K562 (cell line): ENCODE data around the gene DUSP23. TPM values are rescaled to one million over a fixed set of nuclear protein-coding genes. Genes with fewer than 3 reads are reported as not detected.
A peak's percentile ranks its signal among the peaks of the same experiment; 100 is the strongest.

Experiments used
- ATAC-seq: fragments of 200-7000 bp; cut with Tn5 transposase; 3 replicates; pipeline ENCODE4 v1.9.1; 2020; ENCODE audit warnings: moderate library complexity
- BruUV-seq: library from RNA; stranded (reverse); fragments of 400-500 nt; replicated peaks from 2 replicates; lab custom pipeline; 2021; lab: Mats Ljungman, UMichigan
- CTCF ChIA-PET: fragments of 300-600 bp; formaldehyde crosslinking; extraction: SDS; loops from one replicate; lab custom pipeline; 2021; ENCODE audit warnings: low intra/inter-chr PET ratio; lab: Yijun Ruan, JAX
- POLR2A ChIA-PET: fragments of 300-600, 350-650 bp; sonication (Branson Sonifier 250); formaldehyde crosslinking; extraction: SDS; loops from one replicate; lab custom pipeline; 2021; ENCODE audit warnings: antibody characterized with exemption, inconsistent platforms; lab: Yijun Ruan, JAX
- DNase-seq, 4 experiments: peaks; one replicate each; pipeline versions ENCODE4 v3.0.0 to v3.0.0-alpha.2; 2011 to 2018; ENCODE audit warnings: low spot score in 3 of 4, mixed read lengths in 3 of 4; ENCODE audit errors: extremely low read depth in 1 of 4
- FAIRE-seq: peaks from 2 replicates; lab custom pipeline; 2011; peaks lifted over from hg19 to GRCh38; lab: Jason Lieb, UNC
- H2AFZ ChIP-seq: 2 replicates; pipeline ENCODE4 v1.6.0; 2011; ENCODE audit warnings: low read depth, low read length, control low read depth, inconsistent platforms
- H3K27ac ChIP-seq: fragments of 200-600 bp; 3 replicates; pipeline ENCODE4 v1.8.0; 2011; ENCODE audit warnings: low read depth, mild to moderate bottlenecking, control low read depth, inconsistent platforms, low read length, moderate library complexity, mixed read lengths; ENCODE audit errors: extremely low read depth
- H3K27me3 ChIP-seq, 2 experiments: fragments of 300-600 bp in 1 of 2; 2 replicates in 1 of 2; 3 replicates in 1 of 2; pipeline versions ENCODE4 v1.6.0 to v1.8.0; 2011; ENCODE audit warnings: inconsistent platforms in 2 of 2, low read length in 2 of 2, mild to moderate bottlenecking in 1 of 2, mixed read lengths in 1 of 2, moderate library complexity in 1 of 2; ENCODE audit not compliant: control insufficient read depth in 2 of 2, insufficient read depth in 2 of 2
- H3K36me3 ChIP-seq: fragments of 300-600 bp; 3 replicates; pipeline ENCODE4 v1.8.0; 2011; ENCODE audit warnings: mild to moderate bottlenecking, low read length, inconsistent platforms; ENCODE audit not compliant: control insufficient read depth, insufficient read depth
- H3K4me1 ChIP-seq, 2 experiments: fragments of 200-600 bp in 1 of 2; replicated peaks in 1 of 2; 2 replicates in 1 of 2; 3 replicates in 1 of 2; pipeline versions ENCODE4 v1.5.1 to v1.8.0; 2011; ENCODE audit warnings: inconsistent platforms in 2 of 2, low read length in 2 of 2, mild to moderate bottlenecking in 1 of 2, mixed read lengths in 1 of 2, moderate library complexity in 1 of 2; ENCODE audit not compliant: control insufficient read depth in 2 of 2, insufficient read depth in 2 of 2
- H3K4me2 ChIP-seq: 2 replicates; pipeline ENCODE4 v1.6.1; 2011; ENCODE audit warnings: low read length, control low read depth, inconsistent platforms, mixed read lengths; ENCODE audit not compliant: insufficient read depth
- H3K4me3 ChIP-seq: fragments of 200-600 bp; sonication (generic), shearing (Covaris generic); 2 replicates; pipeline ENCODE4 v1.5.1; 2016; ENCODE audit warnings: control low read depth, inconsistent platforms
- H3K79me2 ChIP-seq: fragments of 200-600 bp; 3 replicates; pipeline ENCODE4 v1.8.0; 2011; ENCODE audit warnings: low read length, inconsistent platforms; ENCODE audit not compliant: control insufficient read depth, insufficient read depth
- H3K9ac ChIP-seq, 2 experiments: 2 replicates each; pipeline versions ENCODE4 v1.6.0 to v1.6.1; 2011; ENCODE audit warnings: low read depth in 2 of 2, low read length in 2 of 2, control low read depth in 1 of 2, inconsistent platforms in 1 of 2, mild to moderate bottlenecking in 1 of 2, mixed read lengths in 1 of 2; ENCODE audit not compliant: insufficient read depth in 1 of 2
- H3K9me1 ChIP-seq: one replicate; pipeline ENCODE4 v1.6.0; 2011; ENCODE audit warnings: inconsistent platforms, mild to moderate bottlenecking, low read length, moderate library complexity; ENCODE audit not compliant: control insufficient read depth, insufficient read depth
- H3K9me3 ChIP-seq: replicated peaks from 2 replicates; pipeline ENCODE4 v1.5.1; 2011; ENCODE audit warnings: low read depth, low read length, inconsistent platforms; ENCODE audit not compliant: control insufficient read depth, insufficient read depth
- H4K20me1 ChIP-seq: replicated peaks from 2 replicates; pipeline ENCODE4 v1.6.1; 2011; ENCODE audit warnings: low read length, inconsistent platforms, mixed read lengths; ENCODE audit not compliant: control insufficient read depth, insufficient read depth
- CEBPB ChIP-seq: fragments of 450-650 bp; IDR thresholded peaks from 2 replicates; pipeline ENCODE4 v1.6.1; 2016; ENCODE audit warnings: missing genetic modification characterization, missing compliant biosample characterization
- CEBPG ChIP-seq, 3 experiments: fragments of 200-800 bp in 1 of 3; sonication (Bioruptor generic) in 1 of 3; sonication (generic) in 1 of 3; formaldehyde crosslinking in 1 of 3; IDR thresholded peaks in 2 of 3; conservative IDR thresholded peaks in 1 of 3; 2 replicates each; pipeline versions ENCODE4 v1.6.1 to v1.8.0; 2016 to 2022; ENCODE audit warnings: missing compliant biosample characterization in 2 of 3, missing genetic modification characterization in 2 of 3, mild to moderate bottlenecking in 1 of 3, missing genetic modification reagents in 1 of 3
- ZNF12 ChIP-seq: sonication (generic); formaldehyde crosslinking; IDR thresholded peaks from 2 replicates; pipeline ENCODE4 v1.4.0; 2020; ENCODE audit warnings: mild to moderate bottlenecking, missing genetic modification reagents
- ZSCAN29 ChIP-seq: fragments of 450-650 bp; IDR thresholded peaks from 2 replicates; pipeline ENCODE4 v1.6.1; 2017
- WGBS: fragments of 100-300 bp; shearing (Covaris generic); methylation state at CpG from one replicate; pipeline ENCODE4 v1.1.6; 2016; ENCODE audit warnings: low coverage, mixed read lengths; ENCODE audit not compliant: insufficient coverage; ENCODE audit errors: missing lambda C conversion rate; 5-methylcytosine and 5-hydroxymethylcytosine counted together
- in situ Hi-C: fragments of 300-500 bp; cut with MboI; formaldehyde crosslinking; loops from 4 replicates; pipeline ENCODE4 v1.15.0; 2018; ENCODE audit warnings: inconsistent platforms, mixed read lengths
- intact Hi-C: fragments of 100-400 bp; cut with micrococcal nuclease; formaldehyde crosslinking; loops from 2 replicates; pipeline ENCODE4 v1.14.2; 2022
- polyA plus RNA-seq, 8 experiments: library from polyadenylated mRNA; depleted of rRNA in 4 of 8; stranded (reverse) in 5 of 8; unstranded in 3 of 8; fragments of >200 nt; fragmentation: Nextera tagmentation in 2 of 8; fragmentation: Illumina TruSeq in 1 of 8; extraction: Ambion mirVana in 2 of 8; extraction: Trizol in 1 of 8; gene quantifications; 2 replicates each; pipeline versions ENCODE4 v1.2.1 to v1.2.3, GENCODE V29; 2011 to 2014; ENCODE audit warnings: inconsistent platforms in 1 of 8, missing spikeins in 1 of 8
- total RNA-seq, 7 experiments: library from RNA; depleted of rRNA in 6 of 7; stranded (reverse); fragments of >200 nt in 6 of 7; fragmentation: Illumina TruSeq in 2 of 7; extraction: Trizol in 2 of 7; gene quantifications; 2 replicates each; pipeline versions ENCODE4 v1.2.1 to v1.2.3, GENCODE V29; 2011 to 2021; ENCODE audit warnings: low replicate concordance in 1 of 7
- TF ChIP-seq, protein P1 (sequence below), 3 experiments: IDR thresholded peaks in 2 of 3; conservative IDR thresholded peaks in 1 of 3; 2 replicates each; pipeline ENCODE4 v1.5.1; 2011 to 2012; ENCODE audit warnings: low read length in 3 of 3, mild to moderate bottlenecking in 3 of 3, control low read depth in 2 of 3, improper control_type of control experiment in 1 of 3, inconsistent platforms in 1 of 3, low read depth in 1 of 3, mixed read lengths in 1 of 3, moderate library complexity in 1 of 3; ENCODE audit not compliant: insufficient read depth in 2 of 3

The DUSP23 gene
- total and polyA plus RNA-seq, 9 of the 15 experiments (the other 6 are each of a cell fraction or from before 2014, with no cell fraction given) = 1.0 to 34.8 (median 13.7) TPM

DNA sequence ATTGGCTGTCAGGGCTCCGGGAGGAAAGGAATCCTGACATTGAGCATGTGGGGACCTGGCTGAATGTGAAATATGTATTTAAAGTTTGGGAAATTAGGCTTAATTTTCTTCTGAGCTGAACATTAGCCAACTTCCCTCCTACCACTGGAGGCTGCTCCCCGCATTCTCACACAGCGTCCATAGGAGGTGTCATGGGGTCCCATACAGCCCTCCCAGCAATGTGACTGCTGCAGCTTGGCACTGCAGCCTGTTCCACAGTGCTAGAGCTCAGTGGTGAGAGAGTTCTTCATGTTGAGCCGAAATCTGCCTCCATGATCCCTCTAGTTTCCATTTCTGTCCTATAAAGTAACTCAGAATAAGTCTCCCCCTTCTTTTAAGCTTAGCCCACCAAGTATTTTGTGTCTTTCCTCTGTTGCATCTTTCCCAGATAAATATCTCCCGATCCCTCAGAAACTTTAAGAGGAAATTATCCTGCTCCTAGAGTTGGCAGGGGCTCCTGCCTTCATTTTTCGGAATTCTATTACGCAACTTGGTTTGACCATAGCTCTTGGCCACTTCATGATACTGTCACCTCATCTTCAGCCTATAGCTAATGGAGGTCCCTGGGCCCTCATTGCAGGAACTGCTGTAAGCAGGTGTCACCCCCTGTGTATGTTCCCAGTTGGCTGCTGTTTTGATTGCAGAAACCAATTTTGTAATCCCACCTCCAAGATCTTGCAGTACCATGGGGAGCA, 23.4 kb downstream of the DUSP23 start:
- Histone ChIP-seq H3K27ac (no peak overlapping the region), H3K9me1 (no peaks in the 10 kb centered on the region), H3K9me3 (no peaks in the 10 kb centered on the region), H2AFZ (no peak overlapping the region), H3K4me3 (no peak overlapping the region), H3K27me3 (peaks cover 27 to 33% of the 10 kb centered on the region in 2 experiments), H3K4me1 (no peaks in the 10 kb centered on the region), H3K9ac (no peak overlapping the region), H3K79me2 (no peaks in the 10 kb centered on the region), H3K36me3 (no peaks in the 10 kb centered on the region), H3K4me2 (no peak overlapping the region), H4K20me1 (peaks cover 1% of the 10 kb centered on the region; the same call in 1 of the 2 replicates)
- no peak for FAIRE-seq
- ChIA-PET POLR2A (no interaction called here), CTCF (no interaction called here)
- TF ChIP-seq ZNF12 (CRISPR knock-in tag) (no peak), ZSCAN29 (no peak), CEBPB (0 out of 2 replicates have a peak, but pooled peaks have one; percentile 31), CEBPG (CRISPR knock-in tag; IDR thresholded peaks at IDR 0.05) (no peak), CEBPG (tag; conservative IDR thresholded peaks at IDR 0.05 in 1 of 2, IDR thresholded peaks at IDR 0.05 in 1 of 2) (0 out of 4 replicates have a peak, but pooled peaks of 1 of the 2 experiments have one; percentile 45)
- TF ChIP-seq, protein P1, sequence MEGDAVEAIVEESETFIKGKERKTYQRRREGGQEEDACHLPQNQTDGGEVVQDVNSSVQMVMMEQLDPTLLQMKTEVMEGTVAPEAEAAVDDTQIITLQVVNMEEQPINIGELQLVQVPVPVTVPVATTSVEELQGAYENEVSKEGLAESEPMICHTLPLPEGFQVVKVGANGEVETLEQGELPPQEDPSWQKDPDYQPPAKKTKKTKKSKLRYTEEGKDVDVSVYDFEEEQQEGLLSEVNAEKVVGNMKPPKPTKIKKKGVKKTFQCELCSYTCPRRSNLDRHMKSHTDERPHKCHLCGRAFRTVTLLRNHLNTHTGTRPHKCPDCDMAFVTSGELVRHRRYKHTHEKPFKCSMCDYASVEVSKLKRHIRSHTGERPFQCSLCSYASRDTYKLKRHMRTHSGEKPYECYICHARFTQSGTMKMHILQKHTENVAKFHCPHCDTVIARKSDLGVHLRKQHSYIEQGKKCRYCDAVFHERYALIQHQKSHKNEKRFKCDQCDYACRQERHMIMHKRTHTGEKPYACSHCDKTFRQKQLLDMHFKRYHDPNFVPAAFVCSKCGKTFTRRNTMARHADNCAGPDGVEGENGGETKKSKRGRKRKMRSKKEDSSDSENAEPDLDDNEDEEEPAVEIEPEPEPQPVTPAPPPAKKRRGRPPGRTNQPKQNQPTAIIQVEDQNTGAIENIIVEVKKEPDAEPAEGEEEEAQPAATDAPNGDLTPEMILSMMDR (IDR thresholded peaks at IDR 0.05 in 2 of 3, conservative IDR thresholded peaks at IDR 0.05 in 1 of 3; ENCODE audit: insufficient read depth in 2 of 3, low read depth in 1 of 3, low read length in 3 of 3) = 0 out of 6 replicates have a peak, but pooled peaks of 1 of the 3 experiments have one; percentile 5
- in situ Hi-C loops = no loop called here
- WGBS = under 1% methylated on average over 7 of the region's 7 CpGs
- DNase-seq = no peak
- no peak for ATAC-seq
- no TSS peak for BruUV-seq
- intact Hi-C loops = no loop called here
